ENCODE data around the gene CHD6. TPM values are rescaled to one million over a fixed set of nuclear protein-coding genes. Genes with fewer than 3 reads are reported as not detected.
A peak's percentile ranks its signal among the peaks of the same experiment; 100 is the strongest.

Gene CHD6
- total and polyA plus RNA-seq, 2 of the 13 experiments (the other 11 are each of a cell fraction or from before 2014, with no cell fraction given) = 14.4 to 52.0 TPM

DNA sequence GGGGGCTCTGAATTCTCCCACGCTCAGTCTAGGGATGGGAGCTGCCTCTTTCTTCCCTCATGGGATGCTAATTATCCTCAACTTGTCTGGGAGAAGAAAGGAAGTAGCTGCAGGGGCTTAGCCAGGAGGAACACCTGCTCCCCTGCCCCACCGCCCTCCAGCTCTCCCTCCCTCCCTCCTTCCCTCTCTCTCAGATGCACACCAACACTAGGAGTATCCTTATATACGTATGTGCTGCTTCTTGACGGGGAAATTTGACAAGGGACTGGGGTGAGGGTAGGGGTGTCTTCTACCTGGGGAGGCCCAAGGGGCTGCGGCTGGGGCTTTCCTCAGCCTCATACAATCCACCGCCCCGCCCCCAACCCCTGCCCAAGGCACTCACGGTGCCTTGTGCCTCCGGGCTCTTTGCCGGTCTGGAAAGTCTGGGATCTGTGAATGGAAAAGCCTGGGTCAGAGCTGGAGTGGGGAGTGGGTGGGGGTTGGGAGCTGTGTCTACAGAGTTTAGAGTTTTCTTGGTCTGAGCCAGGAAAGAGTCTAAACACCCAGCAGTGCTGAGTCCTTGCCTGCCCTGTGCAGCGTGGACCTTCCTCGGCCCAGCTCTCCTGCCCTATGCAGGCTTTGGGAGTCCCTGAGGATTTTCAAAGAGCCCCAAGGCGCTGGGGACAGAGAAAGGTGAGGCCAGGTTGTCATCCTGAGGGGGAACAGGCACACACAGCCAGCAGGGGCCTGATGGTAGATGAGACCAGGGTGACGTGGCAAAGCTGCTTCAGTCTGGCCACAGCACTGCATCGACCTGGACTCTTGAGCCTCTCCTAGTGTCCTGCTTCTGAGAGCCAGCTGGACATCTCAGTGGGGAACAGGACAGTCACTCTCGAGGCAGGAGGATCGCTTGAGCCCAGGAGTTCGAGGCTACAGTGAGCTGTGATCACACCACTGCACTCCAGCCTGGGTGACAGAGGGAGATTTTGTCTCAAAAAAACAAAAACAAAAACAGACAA lies 222.2 kb downstream of the CHD6 start (continued):
- TF ChIP-seq MTF2 (CRISPR knock-in tag; IDR thresholded peaks at IDR 0.05; ENCODE audit: borderline replicate concordance) (no peak), POGZ (CRISPR knock-in tag; IDR thresholded peaks at IDR 0.05) (no peak), ZNF431 (CRISPR knock-in tag; IDR thresholded peaks at IDR 0.05; ENCODE audit: borderline replicate concordance, low read depth) (peak; percentile 83), NR2F6 (IDR thresholded peaks at IDR 0.05) (no peak), NR2F6 (CRISPR knock-in tag; IDR thresholded peaks at IDR 0.05) (0 out of 2 replicates have a peak, but pooled peaks have one; percentile 21), CC2D1A (CRISPR knock-in tag; IDR thresholded peaks at IDR 0.05) (no peak), POLR2AphosphoS5 (IDR thresholded peaks at IDR 0.05; ENCODE audit: low read depth, low read length) (0 out of 2 replicates have a peak, but pooled peaks have one; percentile 29), ZMAT3 (CRISPR knock-in tag; conservative IDR thresholded peaks at IDR 0.05) (no peak), PRDM10 (CRISPR knock-in tag; IDR thresholded peaks at IDR 0.05; ENCODE audit: low read depth) (peak; percentile 71), ZNF768 (CRISPR knock-in tag; IDR thresholded peaks at IDR 0.05) (peak; percentile 71; the same call in 1 of the 2 replicates), ZFP1 (CRISPR knock-in tag; IDR thresholded peaks at IDR 0.05) (0 out of 2 replicates have a peak, but pooled peaks have one; percentile 35), ZNF782 (CRISPR knock-in tag; IDR thresholded peaks at IDR 0.05; ENCODE audit: borderline replicate concordance) (no peak), ZNF234 (CRISPR knock-in tag; conservative IDR thresholded peaks at IDR 0.05) (no peak), AKAP8 (CRISPR knock-in tag; IDR thresholded peaks at IDR 0.05) (no peak), MXD1 (CRISPR knock-in tag; IDR thresholded peaks at IDR 0.05) (no peak)
- TF ChIP-seq, protein P1, sequence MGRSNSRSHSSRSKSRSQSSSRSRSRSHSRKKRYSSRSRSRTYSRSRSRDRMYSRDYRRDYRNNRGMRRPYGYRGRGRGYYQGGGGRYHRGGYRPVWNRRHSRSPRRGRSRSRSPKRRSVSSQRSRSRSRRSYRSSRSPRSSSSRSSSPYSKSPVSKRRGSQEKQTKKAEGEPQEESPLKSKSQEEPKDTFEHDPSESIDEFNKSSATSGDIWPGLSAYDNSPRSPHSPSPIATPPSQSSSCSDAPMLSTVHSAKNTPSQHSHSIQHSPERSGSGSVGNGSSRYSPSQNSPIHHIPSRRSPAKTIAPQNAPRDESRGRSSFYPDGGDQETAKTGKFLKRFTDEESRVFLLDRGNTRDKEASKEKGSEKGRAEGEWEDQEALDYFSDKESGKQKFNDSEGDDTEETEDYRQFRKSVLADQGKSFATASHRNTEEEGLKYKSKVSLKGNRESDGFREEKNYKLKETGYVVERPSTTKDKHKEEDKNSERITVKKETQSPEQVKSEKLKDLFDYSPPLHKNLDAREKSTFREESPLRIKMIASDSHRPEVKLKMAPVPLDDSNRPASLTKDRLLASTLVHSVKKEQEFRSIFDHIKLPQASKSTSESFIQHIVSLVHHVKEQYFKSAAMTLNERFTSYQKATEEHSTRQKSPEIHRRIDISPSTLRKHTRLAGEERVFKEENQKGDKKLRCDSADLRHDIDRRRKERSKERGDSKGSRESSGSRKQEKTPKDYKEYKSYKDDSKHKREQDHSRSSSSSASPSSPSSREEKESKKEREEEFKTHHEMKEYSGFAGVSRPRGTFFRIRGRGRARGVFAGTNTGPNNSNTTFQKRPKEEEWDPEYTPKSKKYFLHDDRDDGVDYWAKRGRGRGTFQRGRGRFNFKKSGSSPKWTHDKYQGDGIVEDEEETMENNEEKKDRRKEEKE (IDR thresholded peaks at IDR 0.05) = no peak
- TF ChIP-seq, protein P2, sequence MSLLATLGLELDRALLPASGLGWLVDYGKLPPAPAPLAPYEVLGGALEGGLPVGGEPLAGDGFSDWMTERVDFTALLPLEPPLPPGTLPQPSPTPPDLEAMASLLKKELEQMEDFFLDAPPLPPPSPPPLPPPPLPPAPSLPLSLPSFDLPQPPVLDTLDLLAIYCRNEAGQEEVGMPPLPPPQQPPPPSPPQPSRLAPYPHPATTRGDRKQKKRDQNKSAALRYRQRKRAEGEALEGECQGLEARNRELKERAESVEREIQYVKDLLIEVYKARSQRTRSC (CRISPR knock-in tag; IDR thresholded peaks at IDR 0.05; ENCODE audit: low read depth) = no peak

All from HepG2 (cell line).